T-cell (primary cell): ENCODE data around the gene PEAK1. TPM values are rescaled to one million over a fixed set of nuclear protein-coding genes. Genes with fewer than 3 reads are reported as not detected.
"Not testable (repeated sequence)": the region's sequence is repeated elsewhere in the genome, so short reads cannot be mapped to it uniquely, and the experiment has no call there.

Experiments used
- ATAC-seq, 4 experiments: fragments of 200-7000 bp in 3 of 4; fragments of 150-1000 bp in 1 of 4; cut with Tn5 transposase; replicated peaks in 1 of 4; 1 replicate in 3 of 4; 2 replicates in 1 of 4; pipeline ENCODE4 v1.10.0; 2021; ENCODE audit warnings: moderate library complexity in 3 of 4, mild to moderate bottlenecking in 2 of 4, moderate number of reproducible peaks in 1 of 4
- CTCF ChIA-PET, 2 donors: fragments of 300-600 bp; sonication (Branson Sonifier 250); formaldehyde crosslinking; loops; one replicate each; lab custom pipeline; 2022; ENCODE audit warnings: antibody characterized with exemption in 2 of 2; lab: Charles Lee
- POLR2A ChIA-PET, 2 donors: fragments of 300-600 bp; sonication (Branson Sonifier 250); formaldehyde crosslinking; loops; one replicate each; lab custom pipeline; 2022; ENCODE audit warnings: antibody characterized with exemption in 2 of 2; lab: Charles Lee
- DNase-seq, 35 experiments: peaks; one replicate each; pipeline versions ENCODE4 v3.0.0 to v3.0.0-alpha.2; 2013 to 2023
- H3K27ac ChIP-seq: one replicate; pipeline ENCODE4 v1.5.1; 2013; ENCODE audit warnings: low read length
- H3K27me3 ChIP-seq, 2 experiments: replicated peaks in 1 of 2; 1 replicate in 1 of 2; 2 replicates in 1 of 2; pipeline versions ENCODE4 v1.6.1 to v1.7.0; 2013; ENCODE audit warnings: low read length in 1 of 2, mixed read lengths in 1 of 2; ENCODE audit not compliant: control insufficient read depth in 2 of 2, insufficient read depth in 2 of 2; ENCODE audit errors: extremely low read depth in 1 of 2
- H3K36me3 ChIP-seq, 2 donors: 1 replicate in 1 of 2; 2 replicates in 1 of 2; pipeline versions ENCODE4 v1.6.1 to v1.7.0; 2013; ENCODE audit warnings: low read length in 1 of 2; ENCODE audit not compliant: control insufficient read depth in 2 of 2, insufficient read depth in 1 of 2; ENCODE audit errors: extremely low read depth in 1 of 2
- H3K4me1 ChIP-seq, 2 experiments: 1 replicate in 1 of 2; 2 replicates in 1 of 2; pipeline versions ENCODE4 v1.6.1 to v1.7.0; 2013; ENCODE audit warnings: low read length in 2 of 2, mixed read lengths in 1 of 2; ENCODE audit not compliant: insufficient read depth in 2 of 2, control insufficient read depth in 1 of 2; ENCODE audit errors: extremely low read depth in 1 of 2
- H3K4me3 ChIP-seq, 2 donors: 1 replicate in 1 of 2; 2 replicates in 1 of 2; pipeline versions ENCODE4 v1.5.1 to v1.7.0; 2013; ENCODE audit warnings: mild to moderate bottlenecking in 2 of 2, low read length in 1 of 2, moderate library complexity in 1 of 2; ENCODE audit not compliant: control insufficient read depth in 1 of 2; ENCODE audit errors: extremely low read depth in 1 of 2
- H3K9me3 ChIP-seq: 2 replicates; pipeline ENCODE4 v1.7.0; 2013
- H3K27ac Mint-ChIP-seq, 2 donors: one replicate each; pipeline ENCODE4 v1.8.0; 2020 to 2021; ENCODE audit warnings: mild to moderate bottlenecking in 2 of 2, mixed read lengths in 2 of 2
- H3K27me3 Mint-ChIP-seq, 2 donors: one replicate each; pipeline ENCODE4 v1.8.0; 2021 to 2022; ENCODE audit warnings: mixed read lengths in 2 of 2
- H3K36me3 Mint-ChIP-seq: one replicate; pipeline ENCODE4 v1.8.0; 2021; ENCODE audit warnings: mixed read lengths
- H3K4me1 Mint-ChIP-seq, 3 donors: one replicate each; pipeline ENCODE4 v1.8.0; 2020 to 2022; ENCODE audit warnings: mixed read lengths in 3 of 3, mild to moderate bottlenecking in 1 of 3
- H3K4me3 Mint-ChIP-seq, 3 donors: one replicate each; pipeline ENCODE4 v1.8.0; 2020 to 2022; ENCODE audit warnings: mild to moderate bottlenecking in 3 of 3, mixed read lengths in 3 of 3, moderate library complexity in 3 of 3
- H3K9me3 Mint-ChIP-seq, 3 donors: one replicate each; pipeline ENCODE4 v1.8.0; 2020 to 2022; ENCODE audit warnings: mixed read lengths in 3 of 3
- WGBS: methylation state at CpG from one replicate; pipeline ENCODE4 v1.1.5; 2013; ENCODE audit warnings: missing lambda C conversion rate; ENCODE audit not compliant: insufficient coverage; 5-methylcytosine and 5-hydroxymethylcytosine counted together
- total RNA-seq, 35 experiments: library from RNA in 6 of 35; stranded (reverse) in 6 of 35; fragments of 120-200 nt in 1 of 35; gene quantifications; one replicate each; pipeline versions ENCODE4 v1.2.1 to v1.2.4 and lab custom pipeline; 2013 to 2026

Gene PEAK1
- total RNA-seq, 5 donors from 2014 or later (not counting 1 experiment from before 2014, with no cell fraction given): 9.4 to 17.7 (median 10.9) TPM

DNA sequence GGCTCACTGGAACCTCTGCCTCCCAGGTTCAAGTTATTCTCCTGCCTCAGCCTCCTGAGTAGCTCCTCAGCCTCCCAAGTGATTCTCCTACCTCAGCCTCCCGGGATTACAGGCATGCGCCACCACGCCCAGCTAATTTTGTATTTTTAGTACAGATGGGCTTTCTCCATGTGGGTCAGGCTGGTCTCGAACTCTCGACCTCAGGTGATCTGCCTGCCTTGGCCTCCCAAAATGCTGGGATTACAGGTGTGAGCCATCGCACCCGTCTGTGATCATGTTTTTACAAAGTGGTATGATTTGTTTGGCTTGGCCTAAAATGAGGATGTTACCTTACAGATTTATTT lies 9.8 kb downstream of the PEAK1 start:
- not testable (repeated sequence) for H3K36me3 ChIP-seq, H3K4me3 ChIP-seq, DNase-seq, H3K27me3 Mint-ChIP-seq, H3K9me3 Mint-ChIP-seq, ATAC-seq, H3K36me3 Mint-ChIP-seq, H3K27me3 ChIP-seq, H3K9me3 ChIP-seq, H3K27ac ChIP-seq
- CTCF ChIA-PET: interaction anchor here in 1 of 2 donors (0.6 kb wide), 1 partner anchor 1811 kb away, joined by 3 read pairs; no protein-coding TSS in a partner anchor
- Mint-ChIP-seq H3K4me3 (peak overlapping the region; percentile 38 to 56 (median 44)), H3K4me1 (peaks cover 14 to 26% (median 15%) of the 10 kb centered on the region in 3 donors), H3K27ac (peak overlapping the region; percentile 72 to 76)
- POLR2A ChIA-PET: interaction anchor here in 1 of 2 donors (0.6 kb wide), 1 partner anchor 1504 kb away, joined by 8 read pairs; no protein-coding TSS in a partner anchor
- WGBS: no CpG with 5 or more reads among the region's 7 CpGs
- peaks cover 6 to 11% of the 10 kb centered on the region in 2 experiments for H3K4me1 ChIP-seq

DNA sequence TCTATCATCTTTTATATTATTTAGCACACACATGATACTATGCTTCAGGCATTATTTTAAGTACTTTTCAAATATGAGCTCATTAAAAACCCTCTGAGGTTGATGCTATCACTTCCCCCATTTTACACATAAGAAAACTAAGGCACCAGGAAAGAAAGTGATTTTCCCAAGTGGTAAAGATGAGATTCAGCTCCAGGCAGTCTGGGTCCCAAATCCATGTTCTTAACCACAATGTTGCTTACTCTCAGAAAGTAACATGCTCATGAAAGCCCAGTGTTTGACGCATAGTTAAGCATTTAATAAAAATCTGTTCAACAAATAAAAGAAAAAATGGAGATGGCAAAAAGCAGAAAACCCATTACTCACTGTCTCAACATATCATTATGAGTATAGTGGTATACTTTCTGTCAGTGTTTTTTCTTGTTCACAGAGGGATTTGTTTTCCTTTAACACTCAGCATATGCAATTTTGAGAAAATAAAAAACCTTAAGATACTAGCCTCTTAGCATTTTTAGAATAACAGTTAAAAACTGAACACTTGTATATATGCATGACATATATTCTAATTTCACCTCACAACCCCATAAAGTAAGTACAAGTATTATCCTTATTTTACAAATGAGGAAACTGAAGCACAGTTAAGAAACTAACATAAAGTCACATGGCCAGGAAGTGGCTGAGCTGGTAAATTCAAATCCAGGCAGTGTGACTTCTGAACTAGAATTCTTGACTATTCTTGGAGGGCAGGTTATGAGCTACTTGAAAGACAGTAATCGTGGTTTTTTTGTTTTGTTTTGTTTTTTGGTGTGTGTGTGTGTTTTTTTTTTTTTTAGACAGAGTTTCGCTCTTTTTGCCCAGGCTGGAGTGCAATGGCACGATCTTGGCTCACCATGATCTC lies 10.4 kb downstream of the PEAK1 start:
- Mint-ChIP-seq H3K36me3 (no peaks in the 10 kb centered on the region), H3K4me3 (peak overlapping the region; percentile 38 to 56 (median 44)), H3K9me3 (no peaks in the 10 kb centered on the region), H3K4me1 (peaks cover 14 to 26% (median 15%) of the 10 kb centered on the region in 3 donors), H3K27ac (peak overlapping the region; percentile 72 to 76), H3K27me3 (no peaks in the 10 kb centered on the region)
- Histone ChIP-seq H3K27ac (no peak overlapping the region), H3K4me1 (peaks cover 6 to 11% of the 10 kb centered on the region in 2 experiments), H3K4me3 (no peak overlapping the region), H3K27me3 (no peaks in the 10 kb centered on the region), H3K36me3 (no peaks in the 10 kb centered on the region), H3K9me3 (no peaks in the 10 kb centered on the region)
- ATAC-seq: peak; percentile 65 to 95 (median 88)
- WGBS: no CpG with 5 or more reads among the region's 4 CpGs
- ChIA-PET CTCF (interaction anchor here (0.6 to 0.9 kb wide), 3 partner anchors 17 to 1810 kb away, joined by 3 to 4 read pairs (median 3); no protein-coding TSS in a partner anchor), POLR2A (interaction anchor here (0.5 to 0.6 kb wide), 4 partner anchors 12 to 1505 kb away, joined by 3 to 8 read pairs (median 4); no protein-coding TSS in a partner anchor)
- DNase-seq: peak in 14 of 35 experiments; percentile 1 to 53 (median 8)

DNA sequence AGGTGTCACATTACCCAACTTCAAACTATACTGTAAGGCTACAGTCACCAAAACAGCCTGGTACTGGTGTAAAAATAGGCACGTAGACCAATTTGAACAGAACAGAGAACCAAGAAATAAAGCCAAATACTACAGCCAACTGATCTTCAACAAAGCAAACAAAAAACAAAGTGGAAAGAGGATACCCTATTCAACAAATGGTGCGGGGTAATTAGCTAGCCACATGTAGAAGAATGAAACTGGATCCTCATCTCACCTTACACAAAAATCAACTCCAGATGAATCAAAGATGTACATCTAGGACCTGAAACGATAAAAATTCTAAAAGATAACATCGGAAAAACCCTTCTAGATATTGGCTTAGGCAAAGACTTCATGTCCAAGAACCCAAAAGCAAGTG lies 13.1 kb downstream of the PEAK1 start:
- 91% methylated on average over 2 of the region's 4 CpGs for WGBS
- CTCF ChIA-PET: no interaction called here
- H3K36me3 ChIP-seq: no peaks in the 10 kb centered on the region
- Mint-ChIP-seq H3K9me3 (no peaks in the 10 kb centered on the region), H3K4me1 (peaks cover 14 to 26% (median 15%) of the 10 kb centered on the region in 3 donors), H3K36me3 (no peaks in the 10 kb centered on the region), H3K27ac (no peak overlapping the region), H3K4me3 (no peak overlapping the region), H3K27me3 (no peaks in the 10 kb centered on the region)
- POLR2A ChIA-PET: no interaction called here
- H3K27me3 ChIP-seq: no peaks in the 10 kb centered on the region
- H3K27ac ChIP-seq: no peak overlapping the region
- peaks cover 6 to 11% of the 10 kb centered on the region in 2 experiments for H3K4me1 ChIP-seq
- ATAC-seq: no peak
- no peak overlapping the region for H3K4me3 ChIP-seq
- DNase-seq: no peak
- no peaks in the 10 kb centered on the region for H3K9me3 ChIP-seq

DNA sequence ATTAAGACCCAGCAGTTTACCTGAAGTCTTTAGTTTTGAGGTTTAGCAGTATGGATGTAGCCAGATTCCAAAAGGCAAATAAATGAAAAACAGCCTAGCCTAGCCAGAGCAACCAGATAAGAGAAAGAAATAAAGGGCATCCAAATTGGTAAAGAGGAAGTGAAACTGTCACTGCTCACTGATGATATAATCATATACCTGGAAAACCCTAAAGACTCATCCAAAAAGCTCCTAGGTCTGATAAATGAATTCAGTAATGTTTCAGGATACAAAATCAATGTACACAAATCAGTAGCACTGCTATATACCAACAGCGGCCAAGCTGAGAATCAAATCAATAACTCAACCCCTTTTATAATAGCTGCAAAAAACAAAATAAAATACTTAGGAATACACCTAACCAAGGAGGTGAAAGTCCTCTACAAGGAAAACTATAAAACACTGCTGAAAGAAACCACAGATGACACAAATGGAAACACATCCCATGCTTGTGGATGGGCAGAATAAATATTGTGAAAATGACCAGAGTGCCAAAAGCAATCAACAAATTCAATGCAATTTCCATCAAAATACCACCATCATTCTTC lies 13.6 kb downstream of the PEAK1 start:
- H3K36me3 Mint-ChIP-seq, H3K4me3 ChIP-seq, CTCF ChIA-PET, H3K9me3 ChIP-seq, H3K4me3 Mint-ChIP-seq, H3K27me3 ChIP-seq, ATAC-seq, H3K9me3 Mint-ChIP-seq, POLR2A ChIA-PET, DNase-seq, H3K27me3 Mint-ChIP-seq, H3K36me3 ChIP-seq, H3K27ac Mint-ChIP-seq, H3K27ac ChIP-seq: not testable (repeated sequence)
- H3K4me1 ChIP-seq: peaks cover 6 to 11% of the 10 kb centered on the region in 2 experiments
- WGBS: no CpG with 5 or more reads among the region's 1 CpG
- peaks cover 14 to 26% (median 15%) of the 10 kb centered on the region in 3 donors for H3K4me1 Mint-ChIP-seq

DNA sequence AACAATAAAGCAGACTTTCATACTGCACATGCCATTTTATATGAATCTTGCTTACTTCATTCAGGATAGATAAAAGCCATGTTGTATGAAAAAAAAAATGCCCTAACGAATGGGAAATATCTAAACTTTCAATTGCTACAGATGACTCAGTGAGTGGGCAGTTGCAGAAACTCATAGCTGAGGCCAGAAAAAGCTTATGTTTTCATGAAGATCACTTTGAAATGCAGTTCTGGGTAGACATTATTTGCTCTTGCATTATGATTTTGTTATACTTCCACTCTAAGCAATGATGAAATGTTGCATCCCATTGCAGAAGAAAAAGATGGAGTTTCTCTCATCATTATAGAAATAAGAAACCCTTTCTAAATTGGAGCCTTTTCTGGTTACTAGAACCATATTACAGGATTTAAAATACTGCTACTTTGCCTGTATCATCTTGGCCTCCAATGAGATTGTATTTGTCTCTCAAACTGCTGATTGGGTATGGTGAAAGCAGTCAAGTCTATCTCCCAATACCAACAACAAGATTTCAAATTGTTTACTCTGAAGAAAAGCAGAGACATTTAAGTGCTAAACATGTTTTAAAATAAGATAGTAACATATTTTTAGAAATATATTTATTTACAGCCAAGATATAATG lies 17.0 kb downstream of the PEAK1 start:
- H3K27me3 Mint-ChIP-seq: no peaks in the 10 kb centered on the region
- peaks cover 4% of the 10 kb centered on the region for H3K36me3 Mint-ChIP-seq
- ChIA-PET POLR2A (no interaction called here), CTCF (no interaction called here)
- H3K4me1 ChIP-seq: peaks cover 0 to 2% of the 10 kb centered on the region in 2 experiments
- WGBS: no CpG with 5 or more reads among the region's 1 CpG
- no peak overlapping the region for H3K4me3 ChIP-seq
- DNase-seq (no peak), ATAC-seq (no peak)
- no peaks in the 10 kb centered on the region for H3K36me3 ChIP-seq
- H3K4me1 Mint-ChIP-seq: peaks cover 0 to 12% (median 0%) of the 10 kb centered on the region in 3 donors
- peaks cover 11 to 24% (median 20%) of the 10 kb centered on the region in 3 donors for H3K9me3 Mint-ChIP-seq
- no peak overlapping the region for H3K4me3 Mint-ChIP-seq
- H3K9me3 ChIP-seq: peaks cover 2% of the 10 kb centered on the region
- H3K27ac ChIP-seq: no peak overlapping the region
- H3K27me3 ChIP-seq: no peaks in the 10 kb centered on the region
- H3K27ac Mint-ChIP-seq: no peak overlapping the region

DNA sequence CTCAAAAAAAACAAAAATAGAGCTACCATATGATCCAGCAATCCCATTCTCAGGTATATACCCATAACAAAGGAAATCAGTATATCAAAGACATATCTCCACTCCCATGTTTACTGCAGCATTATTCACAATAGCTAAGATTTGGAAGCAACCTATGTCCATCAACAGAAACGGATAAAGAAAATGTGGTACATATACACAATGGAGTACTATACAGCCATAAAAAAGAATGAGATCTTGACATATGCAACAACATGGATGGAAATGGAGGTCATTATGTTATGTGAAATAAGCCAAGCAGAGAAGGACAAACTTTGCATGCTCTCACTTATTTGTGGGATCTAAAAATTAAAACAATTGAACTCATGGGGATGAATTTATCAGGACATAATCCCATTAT lies 19.6 kb downstream of the PEAK1 start:
- no peak overlapping the region for H3K27ac ChIP-seq
- CTCF ChIA-PET: no interaction called here
- ATAC-seq (no peak), DNase-seq (no peak)
- Mint-ChIP-seq H3K4me3 (no peak overlapping the region), H3K4me1 (peaks cover 0 to 3% (median 0%) of the 10 kb centered on the region in 3 donors), H3K36me3 (peaks cover 17% of the 10 kb centered on the region), H3K9me3 (peaks cover 18 to 46% (median 29%) of the 10 kb centered on the region in 3 donors), H3K27ac (no peak overlapping the region), H3K27me3 (no peaks in the 10 kb centered on the region)
- POLR2A ChIA-PET: no interaction called here
- no peaks in the 10 kb centered on the region for H3K4me1 ChIP-seq
- H3K4me3 ChIP-seq: no peak overlapping the region
- no CpG with 5 or more reads among the region's 1 CpG for WGBS
- H3K36me3 ChIP-seq: no peaks in the 10 kb centered on the region
- no peaks in the 10 kb centered on the region for H3K27me3 ChIP-seq
- peaks cover 7% of the 10 kb centered on the region for H3K9me3 ChIP-seq
